Activated CD4-positive, alpha-beta T cell treated with anti-CD3 and anti-CD28 coated beads, Interleukin-2, amount 50 U/mL, for 48 hours (primary cell): ENCODE measurements around the gene SGSM1.
"Not testable (repeated sequence)": the region's sequence is repeated elsewhere in the genome, so short reads cannot be mapped to it uniquely, and the experiment has no call there.

Source experiments
- DNase-seq, 2 experiments: peaks; one replicate each; pipeline ENCODE4 v3.0.0-alpha.2; 2020

SGSM1 gene

DNA sequence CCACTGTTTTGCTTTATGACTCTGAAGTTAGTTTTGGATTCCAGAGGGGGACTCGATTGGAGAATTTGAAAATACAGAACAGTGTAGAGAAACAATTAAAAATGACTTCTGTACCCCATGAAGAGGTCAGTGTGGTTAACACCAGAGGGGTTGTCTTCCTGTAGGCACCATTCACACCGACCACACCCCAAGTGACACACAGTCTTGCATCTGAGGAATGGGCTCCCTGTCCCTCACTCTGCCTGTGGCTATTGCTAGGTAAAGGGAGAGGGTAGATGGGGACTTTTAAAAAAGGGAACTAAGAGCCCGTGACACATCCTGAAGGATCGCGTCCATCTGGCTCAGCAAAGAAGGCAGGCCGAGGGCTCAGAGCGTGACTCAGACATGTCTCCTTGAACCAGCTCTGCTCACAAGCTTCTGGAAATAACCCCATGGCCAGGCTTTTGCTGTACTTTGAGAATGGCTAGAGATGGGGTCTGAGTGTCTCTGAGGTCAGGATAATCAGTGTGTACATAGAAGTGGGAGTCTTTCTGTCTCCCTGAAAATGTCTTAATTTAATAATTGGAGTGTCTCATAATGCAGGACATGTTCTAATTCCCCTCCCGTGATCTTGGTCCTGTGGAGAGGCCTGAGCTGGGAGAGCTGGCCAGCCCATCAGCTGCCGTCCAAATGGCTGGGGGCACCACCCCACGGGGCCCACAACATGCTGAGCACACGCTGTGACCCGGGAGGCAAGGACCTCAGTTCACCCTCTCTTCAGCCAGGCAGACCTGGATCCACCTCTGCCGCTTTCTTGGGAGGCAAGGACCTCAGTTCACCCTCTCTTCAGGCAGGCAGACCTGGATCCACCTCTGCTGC lies 39.3 kb downstream of the SGSM1 start:
- no peak for DNase-seq

DNA sequence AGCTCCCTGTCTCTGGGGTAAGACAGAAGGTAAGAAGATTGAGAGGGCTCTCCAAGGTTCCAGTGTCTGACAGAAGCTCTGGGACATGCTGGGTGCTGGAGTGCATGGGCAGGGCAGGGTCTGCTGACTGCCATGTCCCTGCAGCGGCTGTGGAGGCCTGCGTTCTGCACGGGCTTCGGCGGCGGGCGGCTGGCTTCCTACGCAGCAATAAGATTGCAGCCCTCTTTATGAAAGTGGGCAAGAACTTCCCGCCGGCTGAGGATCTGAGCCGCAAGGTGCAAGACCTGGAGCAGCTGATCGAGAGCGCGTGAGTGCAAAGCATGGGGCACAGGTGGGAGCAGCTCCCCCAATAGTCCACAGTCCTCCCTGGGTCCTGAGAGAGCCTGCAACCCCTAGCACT lies 41.5 kb downstream of the SGSM1 start:
- no peak for DNase-seq

DNA sequence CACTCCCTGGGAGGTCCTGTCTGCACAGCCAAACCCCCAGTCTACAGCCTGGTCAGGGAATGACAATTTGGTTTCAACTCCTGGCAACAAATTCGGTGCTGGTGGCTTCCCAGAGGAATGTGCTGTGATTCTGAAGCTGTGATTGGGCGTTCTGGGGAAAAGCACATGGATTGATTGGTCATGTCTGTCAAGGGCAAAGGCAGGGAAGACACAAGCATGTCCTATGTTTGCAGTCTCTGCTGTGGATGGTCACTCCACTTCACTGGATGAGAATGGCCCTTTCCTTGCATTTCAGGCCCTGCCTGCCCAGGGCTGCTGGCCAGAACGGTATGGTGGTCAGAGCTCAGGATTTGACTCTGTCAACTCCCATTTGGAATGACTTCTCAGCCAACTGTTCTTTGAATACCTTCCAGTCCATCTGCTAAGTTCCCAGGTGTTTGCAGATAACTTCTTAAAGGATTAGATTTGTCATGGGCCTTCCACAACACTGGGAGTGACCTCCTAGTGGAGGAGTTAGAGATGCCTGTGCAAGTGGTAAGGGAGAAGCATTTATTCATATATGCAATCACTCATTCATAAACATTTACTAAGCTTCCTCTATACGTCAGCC lies 42.7 kb downstream of the SGSM1 start:
- DNase-seq: no peak

DNA sequence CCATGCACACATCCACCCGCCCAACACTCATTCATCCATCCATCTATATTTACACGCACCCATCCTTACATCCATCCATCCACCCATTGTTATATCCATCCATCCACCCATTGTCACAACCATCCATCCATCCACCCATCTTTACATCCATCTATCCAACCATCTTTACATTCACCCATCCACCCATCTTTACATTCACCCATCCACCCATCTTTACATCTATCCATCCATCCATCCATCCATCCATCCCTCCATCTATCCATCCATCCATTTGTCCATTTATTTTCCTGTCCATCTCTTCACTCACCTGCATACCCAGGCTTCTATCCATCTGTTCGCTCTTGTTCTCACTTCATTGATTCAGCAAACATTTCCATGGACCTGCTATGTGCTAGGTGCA lies 49.8 kb downstream of the SGSM1 start:
- no peak for DNase-seq

DNA sequence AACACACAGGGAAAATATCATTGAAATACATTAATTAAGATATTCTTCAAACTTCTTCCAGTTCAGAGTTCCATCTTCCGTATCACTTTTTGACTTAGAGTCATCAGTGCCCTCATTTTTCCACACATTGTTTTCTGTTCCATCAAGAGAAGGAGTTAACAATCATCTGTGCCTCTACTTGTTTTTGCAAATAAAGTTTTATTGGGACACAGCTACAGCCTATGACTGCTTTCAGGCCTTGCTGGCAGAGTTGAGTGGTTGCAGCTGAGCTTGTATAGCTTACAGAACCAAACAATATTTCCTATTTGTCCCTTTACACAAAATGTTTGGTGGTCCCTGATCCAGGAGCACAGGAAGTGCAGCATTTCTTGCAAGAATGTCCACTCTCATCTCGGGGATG lies 51.6 kb downstream of the SGSM1 start:
- DNase-seq: no peak

DNA sequence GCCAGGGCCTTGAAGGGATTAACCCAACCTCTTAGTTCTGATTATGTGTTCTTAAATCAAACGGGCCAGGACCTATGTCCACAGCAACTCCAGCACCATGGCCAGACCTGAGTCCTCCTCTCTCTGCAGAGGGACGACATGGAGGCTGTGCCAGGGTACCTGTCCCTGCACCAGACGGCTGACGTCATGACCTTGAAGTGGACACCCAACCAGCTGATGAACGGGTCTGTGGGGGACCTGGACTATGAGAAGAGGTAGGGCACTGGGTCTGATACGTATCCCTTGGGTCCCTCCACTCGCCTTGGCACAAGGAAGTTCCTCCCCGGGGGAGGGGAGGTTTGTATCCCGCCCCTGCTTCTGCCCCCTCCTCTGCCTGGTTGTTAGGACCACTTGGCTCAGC lies 53.6 kb downstream of the SGSM1 start:
- no peak for DNase-seq

DNA sequence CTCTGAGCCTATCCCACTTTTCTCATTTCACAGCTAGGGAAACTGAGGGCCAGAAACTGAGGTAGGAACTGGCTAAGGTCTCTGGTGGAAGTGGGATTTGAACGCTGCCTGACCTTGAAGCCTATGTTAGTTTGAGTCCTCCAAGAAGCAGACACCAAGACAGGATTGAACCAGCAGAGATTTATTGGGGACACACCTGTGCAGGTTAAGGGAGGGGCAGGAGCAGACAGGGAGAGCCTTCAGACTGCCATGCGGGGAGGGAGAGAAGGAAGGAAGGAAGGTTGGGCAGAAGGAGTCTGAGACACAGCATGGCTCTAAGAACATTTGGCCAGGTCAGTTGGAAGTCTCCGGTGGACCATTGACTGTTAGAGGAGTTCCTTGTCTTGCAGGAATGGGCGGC lies 59.5 kb downstream of the SGSM1 start:
- no peak for DNase-seq

DNA sequence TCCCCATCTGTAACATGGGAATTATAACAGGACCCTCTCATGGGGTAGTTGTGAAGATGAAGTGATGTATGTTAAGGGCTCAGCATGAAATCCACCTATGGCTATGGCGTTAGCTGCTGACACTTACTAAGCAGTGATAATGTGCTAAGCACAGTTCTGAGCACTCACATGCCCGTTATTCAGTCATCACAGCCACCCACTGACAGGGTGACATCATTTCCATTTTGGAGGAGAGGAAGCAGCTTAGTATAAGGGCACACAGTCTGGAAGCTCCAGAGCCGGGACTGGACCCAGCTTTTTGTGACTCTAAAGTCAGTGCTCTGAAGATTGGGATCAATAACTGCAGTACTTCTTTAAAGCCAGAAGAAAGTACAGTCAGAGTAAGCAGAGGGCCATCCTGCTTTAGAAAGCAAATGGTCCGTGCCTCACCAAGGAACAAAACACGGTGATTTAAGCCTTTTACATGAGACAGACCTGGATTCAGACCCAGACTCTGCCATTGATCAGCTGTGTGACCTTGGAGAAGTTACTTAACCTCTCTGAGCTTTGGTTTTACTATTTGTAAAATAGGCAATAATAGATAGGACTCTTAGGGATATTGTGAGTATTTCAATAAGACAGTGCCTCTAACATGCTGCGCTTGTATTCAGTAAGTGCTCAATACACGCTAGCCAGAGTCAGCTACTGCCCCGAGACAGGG lies 61.5 kb downstream of the SGSM1 start:
- DNase-seq: no peak

DNA sequence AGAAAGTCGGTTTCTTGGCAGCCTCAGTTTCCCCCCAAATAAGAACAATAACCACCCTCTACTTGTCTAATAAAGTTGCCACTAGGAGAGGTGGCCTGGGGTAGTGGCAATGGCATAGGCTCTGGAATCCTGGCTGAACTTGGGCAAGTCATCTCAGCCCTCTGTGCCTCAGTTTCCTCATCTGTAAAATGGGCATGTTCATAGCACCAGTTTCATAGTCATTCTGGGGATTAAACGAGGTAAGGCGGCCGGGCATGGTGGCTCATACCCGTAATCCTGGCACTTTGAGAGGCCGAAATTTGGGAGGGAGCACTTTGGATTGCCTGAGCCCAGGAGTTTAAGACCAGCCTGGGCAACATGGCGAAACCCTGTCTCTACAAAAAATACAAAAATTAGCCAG lies 63.0 kb downstream of the SGSM1 start:
- DNase-seq: no peak

DNA sequence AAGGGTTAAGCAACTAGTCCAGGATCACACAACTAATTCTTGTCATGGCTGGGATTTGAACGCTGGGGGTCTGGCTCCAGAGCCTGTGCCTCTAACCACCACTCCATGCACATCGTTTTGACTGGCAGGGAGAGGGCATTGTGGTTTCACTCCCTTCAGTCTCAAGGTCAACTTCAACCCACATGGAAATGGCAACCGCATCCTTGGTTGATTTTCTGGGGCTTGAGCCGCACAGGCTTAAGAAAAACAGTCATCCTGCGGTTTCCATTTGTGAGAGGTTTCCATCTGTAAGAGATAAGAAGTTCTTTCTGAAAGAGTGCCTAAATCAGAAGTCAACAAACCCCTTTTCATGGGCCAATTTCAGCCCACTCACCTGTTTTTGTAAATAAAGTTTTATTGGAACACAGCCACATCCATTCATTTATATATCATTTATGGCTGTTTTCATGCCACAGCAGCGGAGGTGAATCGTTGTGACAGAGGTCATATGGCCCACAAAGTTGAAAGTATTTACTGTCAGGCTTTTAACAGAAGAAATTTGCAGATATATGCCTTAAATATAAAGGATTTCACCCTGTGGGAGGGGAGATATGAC lies 65.7 kb downstream of the SGSM1 start:
- DNase-seq: no peak

DNA sequence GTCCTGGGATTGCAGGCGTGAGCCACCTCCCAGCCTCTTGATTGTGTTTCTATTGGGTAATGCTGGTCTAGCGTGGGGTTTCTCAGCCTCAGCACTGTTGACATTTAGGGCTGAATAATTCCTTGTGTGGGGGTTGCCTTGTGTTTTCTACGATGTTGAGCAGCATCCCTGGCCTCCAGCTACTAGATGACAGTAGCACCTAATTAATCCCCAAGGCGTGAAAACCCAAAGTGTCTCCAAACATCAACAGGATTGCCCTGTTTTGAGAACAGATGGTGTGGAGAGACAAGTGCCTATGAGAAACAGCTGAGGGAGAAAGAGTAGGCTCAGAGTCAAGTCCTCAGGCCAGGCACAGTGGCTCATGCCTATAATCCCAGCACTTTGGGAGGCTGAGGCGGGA lies 67.2 kb downstream of the SGSM1 start:
- DNase-seq: no peak

DNA sequence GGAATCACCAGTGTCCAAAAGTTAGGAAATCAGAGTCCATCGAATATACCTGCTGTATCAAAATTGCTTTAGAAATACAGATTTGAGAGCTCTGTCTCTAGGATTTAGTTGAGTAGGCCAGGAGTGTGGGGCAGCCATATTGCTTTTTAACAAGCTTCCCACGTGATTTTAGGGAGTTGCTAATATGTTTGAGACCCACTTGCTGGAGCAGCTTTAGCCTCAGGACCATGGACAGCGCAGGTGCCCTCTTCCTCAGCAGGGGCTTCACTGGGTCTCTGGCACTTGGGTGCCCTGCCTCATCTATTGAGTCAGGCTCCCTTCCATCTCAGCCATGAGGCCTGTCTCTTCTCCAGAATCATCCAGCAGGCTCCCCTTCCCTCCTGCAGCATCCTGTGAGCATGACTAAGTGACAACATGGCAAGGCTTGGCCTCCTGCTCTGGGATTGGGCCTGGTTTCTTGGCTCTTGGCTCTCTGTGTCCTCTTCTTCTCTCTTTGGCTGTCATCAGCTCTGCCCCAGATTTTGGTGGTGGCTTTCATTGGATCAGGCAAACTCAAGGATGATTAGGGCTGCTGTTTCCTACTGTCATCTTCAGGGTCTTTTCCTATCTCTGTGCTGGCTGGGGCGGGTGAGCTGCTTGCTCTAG lies 70.0 kb downstream of the SGSM1 start:
- DNase-seq: peak; percentile 8 to 11

DNA sequence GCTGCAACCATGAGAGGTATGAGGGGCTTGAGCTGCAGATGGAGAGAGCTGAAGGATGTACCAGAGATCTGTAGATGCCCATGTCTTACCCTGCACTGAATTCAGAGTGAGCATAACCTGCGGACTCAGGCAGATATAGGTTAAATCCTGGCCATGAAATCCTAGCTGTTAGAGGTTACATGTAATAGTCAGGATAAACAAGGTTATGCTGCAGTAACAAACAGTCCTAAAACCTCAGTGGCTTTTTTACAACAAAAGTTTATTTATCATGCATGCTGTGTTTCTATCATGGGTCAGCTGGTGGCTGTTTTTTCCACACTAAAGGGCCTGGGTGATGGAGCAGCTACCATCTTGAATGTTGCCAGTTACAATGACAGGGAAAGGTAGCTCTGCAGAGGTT lies 70.7 kb downstream of the SGSM1 start:
- no peak for DNase-seq

DNA sequence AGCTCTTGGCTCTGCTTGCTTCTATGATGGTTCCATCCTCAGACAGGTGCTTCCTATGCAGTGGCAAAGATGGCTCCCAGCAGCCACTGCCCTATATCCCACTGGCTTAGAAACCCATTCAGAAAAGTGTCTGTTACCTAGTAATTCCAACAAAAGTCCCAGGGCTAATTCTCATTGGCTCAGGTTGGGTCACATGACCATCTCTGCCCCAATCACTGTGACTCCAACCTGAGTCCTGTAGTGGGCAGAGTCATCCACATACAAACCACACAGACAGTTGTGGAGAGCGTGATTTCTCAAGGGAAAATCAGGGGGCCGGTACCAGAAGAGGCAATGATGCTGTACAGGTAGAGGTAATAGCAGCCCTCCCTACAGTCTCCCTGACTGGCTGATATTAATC lies 73.0 kb downstream of the SGSM1 start:
- no peak for DNase-seq

DNA sequence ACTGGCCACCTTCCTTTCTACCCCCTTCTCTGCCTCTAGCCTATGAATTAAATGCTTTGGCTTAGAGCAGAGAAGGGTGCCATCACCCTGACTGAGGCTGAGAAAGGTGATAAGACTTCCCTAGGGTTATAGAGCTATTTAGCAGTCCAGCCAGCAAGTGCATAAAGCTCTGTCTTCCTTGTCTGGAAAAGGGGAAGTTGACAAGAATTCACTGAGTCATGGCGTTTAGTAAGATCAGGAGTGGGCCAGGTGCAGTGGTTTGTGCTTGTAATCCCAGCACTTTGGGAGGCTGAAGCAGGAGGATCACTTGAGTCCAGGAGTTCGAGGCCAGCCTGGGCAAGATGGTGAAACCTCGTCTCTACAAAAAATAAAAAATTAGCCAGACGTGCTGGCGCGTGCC lies 77.4 kb downstream of the SGSM1 start:
- no peak for DNase-seq

DNA sequence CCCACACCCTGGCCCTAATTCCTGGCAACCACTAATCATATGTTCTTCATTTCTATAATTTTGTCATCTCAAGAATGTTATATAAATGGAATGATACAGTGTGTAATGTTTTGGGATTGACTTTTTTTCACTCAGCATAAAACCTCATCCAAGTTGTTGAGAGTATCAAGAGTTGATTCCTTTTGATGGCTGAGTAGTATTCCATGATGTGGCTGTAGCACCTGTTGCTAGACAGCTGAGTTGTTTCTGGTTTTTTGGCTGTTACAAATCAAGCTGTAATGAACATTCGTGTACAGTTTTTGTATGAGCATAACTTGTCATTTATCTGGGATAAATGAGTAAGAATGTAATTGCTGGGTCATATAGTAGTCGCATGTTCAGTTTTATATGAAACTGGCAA lies 81.2 kb downstream of the SGSM1 start:
- DNase-seq: no peak

DNA sequence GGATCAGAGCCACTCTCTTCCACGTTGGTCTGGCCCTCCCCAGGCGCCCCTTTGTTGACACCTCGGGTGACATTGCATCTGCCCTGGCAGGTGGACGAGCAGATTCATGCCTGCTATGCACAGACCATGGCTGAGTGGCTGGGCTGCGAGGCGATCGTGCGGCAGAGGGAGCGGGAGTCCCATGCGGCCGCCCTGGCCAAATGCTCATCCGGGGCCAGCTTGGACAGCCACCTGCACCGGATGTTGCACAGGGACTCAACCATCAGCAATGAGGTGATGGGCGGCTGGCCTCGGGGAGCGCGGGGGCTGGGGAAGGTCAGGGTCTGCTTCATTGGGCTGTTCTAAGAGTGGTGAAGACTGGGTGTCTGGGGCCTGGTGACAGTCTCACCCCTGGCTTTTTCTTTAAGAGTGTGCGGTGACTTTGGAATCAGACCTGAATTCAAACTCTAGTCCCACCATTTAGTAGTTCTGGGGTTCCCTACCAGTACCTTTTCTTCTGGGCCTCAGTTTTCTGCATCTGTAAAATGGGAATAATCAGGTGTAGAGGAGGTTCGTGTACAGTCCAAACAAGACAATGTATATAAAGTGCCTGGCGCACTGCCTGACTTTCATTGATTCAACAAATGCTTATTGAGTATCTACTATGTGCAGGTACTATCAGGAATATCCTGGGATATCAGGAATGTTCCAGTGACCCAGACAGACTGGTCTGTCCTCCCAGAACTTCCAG lies 87.5 kb downstream of the SGSM1 start:
- no peak for DNase-seq

DNA sequence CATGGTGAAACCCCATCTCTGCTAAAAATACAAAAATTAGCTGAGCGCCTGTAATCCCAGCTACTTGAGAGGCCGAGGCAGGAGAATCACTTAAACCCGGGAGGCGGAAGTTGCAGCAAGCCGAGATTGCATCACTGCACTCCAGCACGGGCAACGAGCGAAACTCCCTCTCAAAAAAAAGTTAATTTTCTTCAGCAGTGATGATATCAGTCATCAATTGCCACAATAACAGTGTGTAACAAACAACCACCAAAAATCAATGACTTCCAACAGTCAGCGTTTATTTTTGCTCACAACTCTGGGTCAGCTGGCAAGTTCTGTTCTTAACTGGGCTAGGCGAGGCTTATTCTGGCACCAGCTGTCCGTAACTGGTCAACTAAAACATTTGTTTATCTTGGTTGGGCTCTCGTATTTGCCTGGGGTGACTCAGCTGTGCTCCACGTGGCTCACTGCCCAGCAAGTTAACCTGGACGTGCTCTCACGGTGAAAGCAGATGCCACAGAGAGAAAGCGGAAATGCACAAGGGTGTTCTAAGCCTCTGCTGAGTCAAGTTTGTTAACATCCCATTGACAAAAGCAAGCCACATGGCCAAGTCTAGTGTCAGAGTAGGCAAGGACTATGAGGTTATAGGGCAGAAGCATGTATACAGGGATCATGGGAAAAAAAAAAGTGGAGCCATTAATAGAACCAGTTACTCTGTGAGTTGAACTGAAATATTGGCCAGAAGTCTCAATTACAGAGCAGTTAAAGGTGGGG lies 88.4 kb downstream of the SGSM1 start:
- no peak for DNase-seq

DNA sequence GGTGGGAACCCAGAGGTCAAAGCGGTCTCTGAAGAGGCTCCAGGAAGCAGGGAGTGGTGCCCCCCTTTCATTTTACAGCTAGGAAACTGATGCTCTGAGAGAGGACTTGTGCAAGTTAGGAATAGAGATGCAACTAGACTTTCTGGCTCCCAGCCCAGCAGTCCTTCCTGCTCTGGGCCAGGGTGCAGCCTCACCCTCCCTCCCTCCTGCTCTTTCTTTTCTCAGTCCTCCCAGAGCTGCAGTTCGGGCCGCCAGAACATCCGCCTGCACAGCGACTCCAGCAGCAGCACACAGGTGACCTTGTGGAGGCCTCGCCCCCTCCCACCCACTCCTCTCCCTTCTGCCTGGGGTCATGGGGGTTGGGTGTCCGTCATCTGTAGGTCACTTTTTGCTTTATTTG lies 89.0 kb downstream of the SGSM1 start:
- no peak for DNase-seq

DNA sequence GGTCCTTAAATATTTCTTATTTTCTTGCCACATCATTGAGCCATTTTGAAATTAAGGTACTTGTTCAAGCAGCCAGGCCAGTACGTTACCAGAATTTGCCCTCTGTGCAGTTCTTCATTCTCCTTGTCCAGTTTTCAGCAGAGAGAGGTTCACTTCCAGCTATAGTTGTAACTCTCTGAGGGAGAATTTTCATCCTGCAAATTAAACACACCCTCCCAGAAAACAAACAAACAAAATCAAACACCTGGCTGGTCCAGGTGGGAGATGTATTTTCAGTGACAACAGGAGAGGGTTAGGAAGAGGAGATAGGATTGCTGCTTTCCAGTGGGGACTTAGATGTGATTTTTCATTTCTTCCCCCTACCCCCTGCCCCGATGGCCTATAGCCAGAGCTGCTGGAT lies 95.4 kb downstream of the SGSM1 start:
- no peak for DNase-seq

DNA sequence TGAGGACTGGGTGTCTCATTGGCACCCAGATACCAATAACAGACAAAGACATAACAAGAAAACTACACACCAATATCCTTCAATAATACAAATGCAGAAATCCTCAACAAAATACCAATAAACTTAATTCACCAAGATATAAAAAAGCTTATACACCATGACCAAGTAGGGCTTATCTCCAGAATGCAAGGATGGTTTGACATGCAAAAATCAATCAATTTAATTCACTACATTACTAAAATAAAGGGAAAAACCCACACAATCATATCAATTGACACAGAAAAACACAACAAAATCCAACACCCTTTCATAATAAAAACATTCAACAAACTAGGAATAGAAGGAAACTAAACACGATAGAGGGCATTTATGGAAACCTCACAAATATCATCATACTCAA lies 99.9 kb downstream of the SGSM1 start:
- no peak for DNase-seq

DNA sequence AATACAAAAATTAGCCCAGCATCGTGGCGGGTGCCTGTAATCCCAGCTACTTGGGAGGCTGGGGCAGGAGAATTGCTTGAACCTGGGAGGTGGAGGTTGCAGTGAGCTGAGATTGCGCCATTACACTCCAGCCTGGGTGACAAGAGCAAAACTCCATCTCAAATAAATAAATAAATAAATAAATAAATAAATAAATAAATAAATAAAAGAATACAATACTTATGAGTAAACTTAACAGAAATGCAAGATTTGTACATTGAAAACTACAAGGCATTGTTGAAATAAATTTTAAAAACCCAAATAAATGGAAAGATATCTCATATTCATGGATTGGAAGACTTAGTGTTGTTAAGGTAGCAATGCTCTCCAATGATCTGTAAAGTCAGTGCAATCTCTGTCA lies 101.1 kb downstream of the SGSM1 start:
- not testable (repeated sequence) for DNase-seq
